ENCODE measurements around the gene ACOXL.

ACOXL gene

GRCh38 chr2:111148925-111149324 lies 416.6 kb downstream of the ACOXL start:
- no peak for TF ChIP-seq TAF1 (IDR thresholded peaks at IDR 0.05; ENCODE audit: borderline replicate concordance, low read depth, low read length)
- TF ChIP-seq POLR2A (IDR thresholded peaks at IDR 0.05; ENCODE audit: low read depth, low read length): no peak
- TF ChIP-seq POLR2AphosphoS5 (IDR thresholded peaks at IDR 0.05; ENCODE audit: low read depth, low read length): no peak
- DNase-seq (ENCODE audit: insufficient read length) (no peak), FAIRE-seq (no peak)

GRCh38 chr2:111149882-111150455 lies 417.6 kb downstream of the ACOXL start:
- no peak for FAIRE-seq
- TF ChIP-seq TAF1 (IDR thresholded peaks at IDR 0.05; ENCODE audit: borderline replicate concordance, low read depth, low read length) (no peak), POLR2AphosphoS5 (IDR thresholded peaks at IDR 0.05; ENCODE audit: low read depth, low read length) (no peak), POLR2A (IDR thresholded peaks at IDR 0.05; ENCODE audit: low read depth, low read length) (no peak)
- DNase-seq (ENCODE audit: insufficient read length): no peak

- FAIRE-seq (no peak), DNase-seq (ENCODE audit: insufficient read length) (no peak)
- no peak for TF ChIP-seq TAF1 (IDR thresholded peaks at IDR 0.05; ENCODE audit: borderline replicate concordance, low read depth, low read length)
- TF ChIP-seq POLR2A (IDR thresholded peaks at IDR 0.05; ENCODE audit: low read depth, low read length): no peak
- no peak for TF ChIP-seq POLR2AphosphoS5 (IDR thresholded peaks at IDR 0.05; ENCODE audit: low read depth, low read length)
Measured at GRCh38 chr2:111154758-111155157, 422.4 kb downstream of the ACOXL start.

GRCh38 chr2:111155610-111156009 lies 423.2 kb downstream of the ACOXL start:
- FAIRE-seq (no peak), DNase-seq (ENCODE audit: insufficient read length) (no peak)
- no peak for TF ChIP-seq POLR2AphosphoS5 (IDR thresholded peaks at IDR 0.05; ENCODE audit: low read depth, low read length)

GRCh38 chr2:111156529-111156928 lies 424.2 kb downstream of the ACOXL start:
- TF ChIP-seq TAF1 (IDR thresholded peaks at IDR 0.05; ENCODE audit: borderline replicate concordance, low read depth, low read length): no peak
- no peak for TF ChIP-seq POLR2AphosphoS5 (IDR thresholded peaks at IDR 0.05; ENCODE audit: low read depth, low read length)
- no peak for TF ChIP-seq POLR2A (IDR thresholded peaks at IDR 0.05; ENCODE audit: low read depth, low read length)
- no peak for FAIRE-seq

GRCh38 chr2:111157071-111157661 lies 424.8 kb downstream of the ACOXL start:
- DNase-seq (ENCODE audit: insufficient read length) (no peak), FAIRE-seq (peak; percentile 65)
- TF ChIP-seq TAF1 (IDR thresholded peaks at IDR 0.05; ENCODE audit: borderline replicate concordance, low read depth, low read length): no peak
- TF ChIP-seq POLR2A (IDR thresholded peaks at IDR 0.05; ENCODE audit: low read depth, low read length): no peak
- no peak for TF ChIP-seq POLR2AphosphoS5 (IDR thresholded peaks at IDR 0.05; ENCODE audit: low read depth, low read length)

More at GRCh38 chr2:111156529-111156928, 424.2 kb downstream of the ACOXL start:
- DNase-seq (ENCODE audit: insufficient read length): no peak

GRCh38 chr2:111157798-111158197 lies 425.4 kb downstream of the ACOXL start:
- FAIRE-seq: peak; percentile 86

GRCh38 chr2:111159641-111160040 lies 427.3 kb downstream of the ACOXL start:
- DNase-seq (ENCODE audit: insufficient read length): no peak
- FAIRE-seq: no peak
- TF ChIP-seq TAF1 (IDR thresholded peaks at IDR 0.05; ENCODE audit: borderline replicate concordance, low read depth, low read length) (no peak), POLR2AphosphoS5 (IDR thresholded peaks at IDR 0.05; ENCODE audit: low read depth, low read length) (no peak), POLR2A (IDR thresholded peaks at IDR 0.05; ENCODE audit: low read depth, low read length) (no peak)

More at GRCh38 chr2:111157798-111158197, 425.4 kb downstream of the ACOXL start:
- no peak for TF ChIP-seq POLR2A (IDR thresholded peaks at IDR 0.05; ENCODE audit: low read depth, low read length)
- no peak for TF ChIP-seq POLR2AphosphoS5 (IDR thresholded peaks at IDR 0.05; ENCODE audit: low read depth, low read length)
- no peak for TF ChIP-seq TAF1 (IDR thresholded peaks at IDR 0.05; ENCODE audit: borderline replicate concordance, low read depth, low read length)
- DNase-seq (ENCODE audit: insufficient read length): no peak

GRCh38 chr2:111160758-111161157 lies 428.4 kb downstream of the ACOXL start:
- FAIRE-seq: no peak
- TF ChIP-seq TAF1 (IDR thresholded peaks at IDR 0.05; ENCODE audit: borderline replicate concordance, low read depth, low read length) (no peak), POLR2A (IDR thresholded peaks at IDR 0.05; ENCODE audit: low read depth, low read length) (no peak), POLR2AphosphoS5 (IDR thresholded peaks at IDR 0.05; ENCODE audit: low read depth, low read length) (no peak)
- DNase-seq (ENCODE audit: insufficient read length): no peak

- no peak for TF ChIP-seq TAF1 (IDR thresholded peaks at IDR 0.05; ENCODE audit: borderline replicate concordance, low read depth, low read length)
- no peak for TF ChIP-seq POLR2AphosphoS5 (IDR thresholded peaks at IDR 0.05; ENCODE audit: low read depth, low read length)
- TF ChIP-seq POLR2A (IDR thresholded peaks at IDR 0.05; ENCODE audit: low read depth, low read length): no peak
- FAIRE-seq (no peak), DNase-seq (ENCODE audit: insufficient read length) (no peak)
Measured at GRCh38 chr2:111161971-111162370, 429.6 kb downstream of the ACOXL start.

GRCh38 chr2:111162718-111163331 lies 430.5 kb downstream of the ACOXL start:
- no peak for DNase-seq (ENCODE audit: insufficient read length)
- no peak for FAIRE-seq
- TF ChIP-seq POLR2AphosphoS5 (IDR thresholded peaks at IDR 0.05; ENCODE audit: low read depth, low read length) (no peak), TAF1 (IDR thresholded peaks at IDR 0.05; ENCODE audit: borderline replicate concordance, low read depth, low read length) (no peak), POLR2A (IDR thresholded peaks at IDR 0.05; ENCODE audit: low read depth, low read length) (no peak)

GRCh38 chr2:111164078-111164477 lies 431.7 kb downstream of the ACOXL start:
- DNase-seq (ENCODE audit: insufficient read length) (no peak), FAIRE-seq (no peak)
- TF ChIP-seq TAF1 (IDR thresholded peaks at IDR 0.05; ENCODE audit: borderline replicate concordance, low read depth, low read length) (no peak), POLR2A (IDR thresholded peaks at IDR 0.05; ENCODE audit: low read depth, low read length) (no peak), POLR2AphosphoS5 (IDR thresholded peaks at IDR 0.05; ENCODE audit: low read depth, low read length) (no peak)
